Activated CD4-positive, alpha-beta T cell treated with anti-CD3 and anti-CD28 coated beads, Interleukin-2, Interleukin-4, amounts not matched to agents 100 ng/mL and 50 ng/mL, durations not matched to agents 16 hours and 8 hours (primary cell): Measurements from ENCODE around the gene PLA2G4D.
"Not testable (repeated sequence)": the region's sequence is repeated elsewhere in the genome, so short reads cannot be mapped to it uniquely, and the experiment has no call there.

Source experiments
- DNase-seq: peaks from one replicate; pipeline ENCODE4 v3.0.0-alpha.2; 2020; ENCODE audit warnings: low spot score

The PLA2G4D gene

DNA sequence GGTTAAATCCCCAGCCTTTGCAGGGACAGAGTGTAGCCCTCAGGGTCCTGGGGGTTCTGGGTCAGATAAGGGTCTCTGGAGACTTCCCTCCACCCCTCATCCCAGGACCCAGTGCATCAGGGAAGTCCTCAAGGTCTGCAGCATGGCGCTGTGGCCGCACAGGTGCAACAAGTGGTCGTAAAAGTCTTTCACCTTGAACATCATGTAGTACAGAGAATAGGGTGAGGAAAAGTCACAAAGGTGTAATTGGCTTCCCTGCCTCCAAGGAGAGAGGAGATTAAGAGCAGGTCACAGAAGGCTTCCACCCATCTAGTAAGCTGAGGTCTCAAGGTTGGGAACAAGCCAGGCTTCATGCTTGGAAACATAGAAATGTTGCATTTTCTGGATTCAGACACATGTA is 29.2 kb upstream of the PLA2G4D start:
- DNase-seq, result no peak

DNA sequence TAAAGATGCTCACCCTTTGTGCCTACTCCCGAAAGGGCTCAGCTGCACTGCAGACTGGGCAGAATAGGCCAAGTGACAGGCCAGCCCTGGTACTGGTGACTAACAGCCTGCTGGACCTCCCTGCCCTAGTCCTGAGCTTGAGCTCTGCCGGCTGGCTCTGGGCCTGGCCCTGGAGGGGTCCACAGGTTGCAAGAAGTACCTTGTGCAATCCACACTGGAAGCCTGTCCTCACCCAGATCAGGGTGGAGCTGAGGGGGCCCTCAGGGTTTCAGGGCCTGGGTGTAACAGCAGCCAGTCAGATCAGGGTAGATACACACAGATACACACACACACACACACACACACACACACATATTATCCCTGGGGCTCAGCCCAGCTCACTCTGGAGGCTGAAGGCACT is 27.3 kb upstream of the PLA2G4D start:
- DNase-seq, result no peak

- DNase-seq, result peak; percentile 11
Observed at GRCh38 chr15:42121021-42121420, 26.7 kb upstream of the PLA2G4D start.

GRCh38 chr15:42120285-42120684 is 25.9 kb upstream of the PLA2G4D start:
- no peak for DNase-seq

- DNase-seq, result no peak
Observed at GRCh38 chr15:42119446-42119760, 25.0 kb upstream of the PLA2G4D start.

GRCh38 chr15:42118650-42119445 is 24.5 kb upstream of the PLA2G4D start:
- DNase-seq, result no peak

GRCh38 chr15:42111924-42112323 is 17.6 kb upstream of the PLA2G4D start:
- DNase-seq, result peak; percentile 27

- no peak for DNase-seq
Observed at GRCh38 chr15:42110367-42110766, 16.0 kb upstream of the PLA2G4D start.

DNA sequence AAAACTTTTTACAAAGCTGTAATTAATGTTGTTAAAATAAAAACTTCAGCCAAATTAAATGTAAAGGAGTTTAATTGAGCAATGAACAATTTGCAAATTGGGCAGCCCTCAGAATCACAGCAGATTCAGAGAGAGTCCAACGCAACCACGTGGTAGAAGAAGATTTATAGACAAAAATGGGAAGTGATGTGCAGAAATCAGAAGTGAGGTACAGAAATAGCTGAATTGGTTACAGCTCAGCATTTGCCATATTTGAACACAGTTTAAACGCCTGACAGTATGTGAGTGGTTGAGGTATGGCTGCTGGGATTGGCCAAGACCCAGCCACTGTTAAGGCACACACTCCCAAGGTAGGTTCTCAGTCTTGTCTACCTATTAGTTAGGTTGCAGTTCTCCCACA is 14.4 kb upstream of the PLA2G4D start:
- DNase-seq, result no peak

- no peak for DNase-seq
Observed at GRCh38 chr15:42108189-42108588, 13.8 kb upstream of the PLA2G4D start.

- peak; percentile 37 for DNase-seq
Observed at GRCh38 chr15:42107473-42107872, 13.1 kb upstream of the PLA2G4D start.

- no peak for DNase-seq
Observed at GRCh38 chr15:42106288-42106687, 11.9 kb upstream of the PLA2G4D start.

- no peak for DNase-seq
Observed at GRCh38 chr15:42104095-42104891, 9.9 kb upstream of the PLA2G4D start.

DNA sequence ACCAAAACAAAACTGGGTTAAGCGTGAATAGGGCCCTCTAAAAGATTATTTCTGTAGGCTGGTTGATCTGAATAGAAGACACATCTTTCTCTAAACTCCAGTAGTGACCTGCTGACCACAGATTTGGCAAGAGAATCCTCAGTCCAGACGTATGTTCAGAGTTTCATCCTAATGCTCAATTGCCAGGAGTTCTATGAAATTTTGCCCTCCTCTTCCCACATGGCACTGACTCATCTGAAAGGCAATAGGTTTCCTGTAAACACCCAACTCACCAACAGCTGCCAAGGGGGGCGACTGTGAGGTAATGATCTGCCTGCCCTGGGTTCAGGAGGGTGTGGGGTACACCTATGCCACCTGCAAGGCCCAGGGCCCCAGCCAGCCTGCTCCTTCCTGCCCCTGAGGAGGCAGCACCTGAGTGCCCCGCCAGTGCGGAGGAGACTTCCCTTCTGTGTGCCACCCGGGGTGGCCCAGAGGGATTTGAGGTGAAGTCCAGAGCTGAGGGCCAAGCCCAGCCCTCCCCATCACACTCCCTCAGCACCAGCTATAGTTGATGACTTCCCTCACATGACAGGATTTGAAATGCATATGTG is 8.4 kb upstream of the PLA2G4D start:
- DNase-seq, result no peak

- DNase-seq, result no peak
Observed at GRCh38 chr15:42101861-42102260, 7.5 kb upstream of the PLA2G4D start.

GRCh38 chr15:42100021-42100800 is 5.8 kb upstream of the PLA2G4D start:
- no peak for DNase-seq

DNA sequence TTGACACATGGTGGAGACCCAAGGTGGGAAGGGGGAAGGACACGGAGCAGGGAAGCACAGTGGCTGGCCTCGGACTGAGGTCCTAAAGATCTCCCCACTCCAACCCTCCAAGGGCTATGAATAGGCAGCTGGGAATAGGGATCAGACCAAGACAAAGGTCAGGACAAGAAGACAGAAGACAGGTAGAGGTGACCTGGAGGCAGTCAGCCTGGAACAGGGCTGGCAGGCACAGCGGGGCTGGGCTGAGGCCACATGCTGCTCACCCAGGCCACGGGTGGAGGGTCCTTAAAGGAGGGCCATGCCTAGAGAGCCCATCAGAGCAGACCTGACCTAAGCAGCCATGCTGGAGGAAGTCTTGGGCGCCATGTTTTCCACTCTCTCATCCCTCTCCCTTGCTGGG is 2.7 kb upstream of the PLA2G4D start:
- DNase-seq, result no peak

GRCh38 chr15:42093966-42094365 is 396 bp downstream of the PLA2G4D start:
- no peak for DNase-seq

GRCh38 chr15:42092398-42093318 is 1.7 kb downstream of the PLA2G4D start:
- DNase-seq, result peak; percentile 35

DNA sequence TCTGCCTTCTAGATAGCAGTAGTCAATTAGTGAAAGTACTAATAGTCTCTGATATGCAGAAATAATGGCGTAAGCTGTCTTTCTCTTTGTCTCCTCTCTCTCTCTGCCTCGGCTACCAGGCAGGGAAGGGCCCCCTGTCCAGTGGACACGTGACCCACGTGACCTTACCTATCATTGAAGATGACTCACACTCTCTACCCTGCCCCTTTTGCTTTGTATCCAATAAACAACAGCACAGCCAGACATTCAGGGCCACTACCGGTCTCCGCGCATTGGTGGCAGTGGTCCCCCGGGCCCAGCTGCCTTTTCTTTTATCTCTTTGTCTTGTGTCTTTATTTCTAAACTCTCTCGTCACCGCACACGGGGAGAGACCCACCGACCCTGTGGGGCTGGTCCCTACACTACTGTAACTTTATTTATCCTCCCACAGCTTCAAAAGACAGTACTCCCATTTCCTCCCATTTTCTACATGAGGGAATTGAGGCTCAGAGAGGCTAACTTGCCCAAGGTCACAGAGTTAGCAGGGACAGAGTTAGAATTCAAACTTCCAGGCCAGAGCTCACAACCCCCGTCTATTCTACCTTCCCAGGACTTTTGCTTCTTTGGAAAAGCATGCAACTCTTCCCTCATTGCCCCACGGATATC is 2.5 kb downstream of the PLA2G4D start:
- not testable (repeated sequence) for DNase-seq

DNA sequence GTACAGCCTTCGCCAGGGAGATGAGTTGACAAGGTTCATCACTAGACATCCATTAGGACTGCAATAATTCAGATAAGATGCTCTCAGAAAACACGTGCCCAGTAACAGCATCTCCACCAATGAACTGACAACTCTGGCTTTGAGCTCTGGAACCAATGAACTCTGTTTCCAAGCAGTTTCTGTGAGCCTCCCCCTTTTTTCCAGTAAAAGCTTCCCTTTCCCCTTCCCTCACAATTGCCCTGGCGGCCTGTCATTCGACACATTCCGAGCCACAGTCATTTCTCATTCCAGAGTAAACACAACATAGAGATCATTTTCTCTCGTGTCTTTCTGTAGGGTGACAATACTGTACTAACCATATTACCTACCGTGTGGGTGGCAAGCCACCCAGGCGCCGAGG is 3.6 kb downstream of the PLA2G4D start:
- no peak for DNase-seq
